OCI-LY7 (cell line): ENCODE data around the gene COL23A1. TPM values are rescaled to one million over a fixed set of nuclear protein-coding genes. Genes with fewer than 3 reads are reported as not detected.

Experiments
- BruUV-seq: library from RNA; stranded (reverse); fragments of 400-500 nt; replicated peaks from 2 replicates; lab custom pipeline; 2021; lab: Mats Ljungman, UMichigan
- CTCF ChIA-PET: fragments of 300-600 bp; sonication (Branson Sonifier 250); formaldehyde crosslinking; loops from one replicate; lab custom pipeline; 2022; ENCODE audit warnings: antibody characterized with exemption; ENCODE audit not compliant: unreplicated experiment; lab: Charles Lee
- POLR2A ChIA-PET: fragments of 300-600 bp; sonication (Branson Sonifier 250); formaldehyde crosslinking; loops from one replicate; lab custom pipeline; 2022; ENCODE audit warnings: antibody characterized with exemption; lab: Charles Lee
- DNase-seq: peaks from one replicate; pipeline ENCODE4 v3.0.0-alpha.2; 2015; ENCODE audit warnings: low spot score
- H2AFZ ChIP-seq: fragments of 200-600 bp; sonication (generic), shearing (Covaris generic); 2 replicates; pipeline ENCODE4 v1.6.1; 2014; ENCODE audit warnings: mild to moderate bottlenecking, antibody characterized with exemption, low read length, moderate library complexity
- H3K27ac ChIP-seq: fragments of 200-600 bp; sonication (generic); 2 replicates; pipeline ENCODE4 v1.5.1; 2014; ENCODE audit warnings: mixed run types, low read depth, mild to moderate bottlenecking, moderate library complexity, low read length, inconsistent platforms; ENCODE audit not compliant: poor library complexity, severe bottlenecking
- H3K36me3 ChIP-seq: fragments of 200-600 bp; sonication (generic); 2 replicates; pipeline ENCODE4 v1.6.1; 2014; ENCODE audit warnings: mild to moderate bottlenecking, antibody characterized with exemption, low read length, moderate library complexity, mixed read lengths; ENCODE audit not compliant: insufficient read depth
- H3K4me1 ChIP-seq: fragments of 200-600 bp; sonication (generic); 2 replicates; pipeline ENCODE4 v1.5.1; 2014; ENCODE audit warnings: mild to moderate bottlenecking, low read length; ENCODE audit not compliant: insufficient read depth, poor library complexity, severe bottlenecking
- H3K4me2 ChIP-seq: fragments of 200-600 bp; sonication (generic); 2 replicates; pipeline ENCODE4 v1.6.1; 2014; ENCODE audit warnings: mild to moderate bottlenecking, low read length
- H3K4me3 ChIP-seq: fragments of 200-600 bp; sonication (generic); 2 replicates; pipeline ENCODE4 v1.5.1; 2014; ENCODE audit warnings: mild to moderate bottlenecking, low read depth, low read length; ENCODE audit not compliant: poor library complexity, severe bottlenecking
- H3K79me2 ChIP-seq: fragments of 200-600 bp; sonication (generic); 2 replicates; pipeline ENCODE4 v1.6.1; 2016; ENCODE audit warnings: low read depth, mild to moderate bottlenecking, low read length, moderate library complexity, mixed read lengths; ENCODE audit not compliant: insufficient read depth
- H3K9me2 ChIP-seq: fragments of 200-600 bp; sonication (generic); 2 replicates; pipeline ENCODE4 v1.6.1; 2016; ENCODE audit warnings: mild to moderate bottlenecking, low read length, mixed read lengths; ENCODE audit not compliant: insufficient read depth
- H3K9me3 ChIP-seq: fragments of 200-600 bp; sonication (generic); 2 replicates; pipeline ENCODE4 v1.6.1; 2014; ENCODE audit warnings: mild to moderate bottlenecking, mixed run types, low read length, mixed read lengths
- H4K20me1 ChIP-seq: fragments of 200-600 bp; sonication (generic); 2 replicates; pipeline ENCODE4 v1.6.1; 2014; ENCODE audit warnings: mild to moderate bottlenecking, antibody characterized with exemption, low read length, moderate library complexity, mixed read lengths; ENCODE audit not compliant: insufficient read depth
- EZH2phosphoT487 ChIP-seq: fragments of 200-600 bp; sonication (generic); IDR thresholded peaks from 2 replicates; pipeline ENCODE4 v1.6.1; 2018; ENCODE audit warnings: low read depth, borderline replicate concordance, mild to moderate bottlenecking, mixed run types, antibody characterized with exemption, low read length, moderate library complexity, mixed read lengths
- intact Hi-C: fragments of 100-400 bp; cut with micrococcal nuclease; formaldehyde crosslinking; loops from one replicate; pipeline ENCODE4 v1.10.0; 2022; ENCODE audit not compliant: unreplicated experiment
- total RNA-seq, 2 experiments: library from RNA; depleted of rRNA in 1 of 2; stranded (reverse); fragments of >200 nt in 1 of 2; shearing (Covaris generic) in 1 of 2; gene quantifications; 2 replicates each; pipeline ENCODE4 v1.2.3, GENCODE V29; 2014 to 2022
- TF ChIP-seq, protein P1 (sequence below): fragments of 200-600 bp; sonication (generic); conservative IDR thresholded peaks from 2 replicates; pipeline ENCODE4 v1.5.1; 2014; ENCODE audit warnings: mild to moderate bottlenecking, antibody characterized with exemption, low read length, moderate library complexity, mixed read lengths

The COL23A1 gene
- total RNA-seq, 2 experiments from 2014 or later, result 0.53 TPM; not detected in 1

DNA sequence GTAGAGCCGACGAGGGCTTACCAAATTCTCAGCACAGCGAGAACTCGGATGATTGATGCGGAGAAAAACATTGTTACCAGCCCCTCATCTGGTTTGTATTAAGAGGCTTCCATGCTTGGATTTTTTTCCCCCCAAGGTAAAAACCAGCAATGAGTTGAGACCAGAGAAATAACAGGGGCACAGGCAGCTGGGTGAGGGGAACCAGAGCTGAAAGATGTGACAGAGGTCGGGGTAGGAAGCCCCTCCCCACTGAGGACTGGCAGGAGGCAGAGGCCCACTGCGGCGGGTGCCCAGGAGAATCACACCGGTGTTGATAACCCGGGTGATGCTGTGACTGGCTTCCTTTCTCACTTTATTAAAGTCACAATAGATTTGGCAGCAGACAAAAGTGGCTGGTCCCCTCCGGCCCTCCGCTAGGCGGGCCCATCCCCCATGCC, 241.1 kb downstream of the COL23A1 start:
- POLR2A ChIA-PET, result no interaction called here
- intact Hi-C loops, result no loop called here
- Histone ChIP-seq H3K27ac (no peak overlapping the region), H3K9me3 (no peaks in the 10 kb centered on the region), H3K4me2 (no peak overlapping the region), H3K4me3 (no peak overlapping the region), H3K36me3 (no peaks in the 10 kb centered on the region), H4K20me1 (no peaks in the 10 kb centered on the region), H3K79me2 (no peaks in the 10 kb centered on the region), H2AFZ (no peak overlapping the region), H3K4me1 (no peaks in the 10 kb centered on the region), H3K9me2 (no peaks in the 10 kb centered on the region)
- BruUV-seq, result no TSS peak
- TF ChIP-seq EZH2phosphoT487, result no peak
- TF ChIP-seq, protein P1, sequence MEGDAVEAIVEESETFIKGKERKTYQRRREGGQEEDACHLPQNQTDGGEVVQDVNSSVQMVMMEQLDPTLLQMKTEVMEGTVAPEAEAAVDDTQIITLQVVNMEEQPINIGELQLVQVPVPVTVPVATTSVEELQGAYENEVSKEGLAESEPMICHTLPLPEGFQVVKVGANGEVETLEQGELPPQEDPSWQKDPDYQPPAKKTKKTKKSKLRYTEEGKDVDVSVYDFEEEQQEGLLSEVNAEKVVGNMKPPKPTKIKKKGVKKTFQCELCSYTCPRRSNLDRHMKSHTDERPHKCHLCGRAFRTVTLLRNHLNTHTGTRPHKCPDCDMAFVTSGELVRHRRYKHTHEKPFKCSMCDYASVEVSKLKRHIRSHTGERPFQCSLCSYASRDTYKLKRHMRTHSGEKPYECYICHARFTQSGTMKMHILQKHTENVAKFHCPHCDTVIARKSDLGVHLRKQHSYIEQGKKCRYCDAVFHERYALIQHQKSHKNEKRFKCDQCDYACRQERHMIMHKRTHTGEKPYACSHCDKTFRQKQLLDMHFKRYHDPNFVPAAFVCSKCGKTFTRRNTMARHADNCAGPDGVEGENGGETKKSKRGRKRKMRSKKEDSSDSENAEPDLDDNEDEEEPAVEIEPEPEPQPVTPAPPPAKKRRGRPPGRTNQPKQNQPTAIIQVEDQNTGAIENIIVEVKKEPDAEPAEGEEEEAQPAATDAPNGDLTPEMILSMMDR, result no peak
- no peak for DNase-seq
- CTCF ChIA-PET, result no interaction called here

DNA sequence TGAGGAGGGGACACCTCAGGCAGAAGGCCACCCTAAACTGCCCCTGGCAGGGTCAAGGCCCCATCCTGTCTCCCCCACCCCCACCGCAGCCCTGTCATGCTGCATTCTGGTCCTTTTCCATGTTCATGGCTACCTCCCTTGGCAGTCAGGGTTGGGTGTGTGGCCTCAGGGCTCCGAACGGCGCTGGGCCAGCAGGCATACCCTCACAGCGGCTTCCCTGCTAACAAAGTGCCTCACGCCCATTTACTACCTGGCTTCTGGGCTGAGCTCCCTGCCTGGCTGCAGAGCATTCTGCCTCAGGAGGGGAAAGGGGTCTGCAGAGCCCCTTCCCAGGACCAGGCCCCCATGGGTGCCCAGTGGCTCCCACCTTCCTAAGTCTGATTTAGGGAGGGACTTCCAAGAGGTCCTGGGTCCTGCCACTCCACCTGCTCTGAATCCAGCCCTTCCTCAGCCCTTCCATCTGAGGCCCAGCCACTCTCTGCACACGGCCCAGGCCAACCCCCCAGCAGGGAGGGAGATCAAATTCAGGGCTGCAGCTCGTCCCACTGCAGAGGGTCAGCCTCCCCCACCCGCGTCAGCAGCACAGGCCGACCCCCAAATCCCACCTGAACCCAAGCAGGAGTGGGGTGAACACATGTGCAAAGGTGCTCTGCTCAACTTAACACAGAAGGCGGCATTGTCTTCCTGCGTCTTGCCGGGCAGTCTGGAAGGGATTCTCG, 241.7 kb downstream of the COL23A1 start:
- intact Hi-C loops, result no loop called here
- ChIA-PET POLR2A (interaction anchor here (0.5 kb wide), 1 partner anchor 44 kb away, joined by 3 read pairs; no protein-coding TSS in a partner anchor), CTCF (no interaction called here)
- Histone ChIP-seq H3K27ac (no peak overlapping the region), H3K4me1 (no peaks in the 10 kb centered on the region), H2AFZ (no peak overlapping the region), H3K79me2 (no peaks in the 10 kb centered on the region), H3K36me3 (no peaks in the 10 kb centered on the region), H4K20me1 (no peaks in the 10 kb centered on the region), H3K9me3 (no peaks in the 10 kb centered on the region), H3K9me2 (no peaks in the 10 kb centered on the region), H3K4me3 (no peak overlapping the region), H3K4me2 (no peak overlapping the region)
- no TSS peak for BruUV-seq
- DNase-seq, result no peak
- TF ChIP-seq EZH2phosphoT487, result no peak
- TF ChIP-seq, protein P1, result no peak

DNA sequence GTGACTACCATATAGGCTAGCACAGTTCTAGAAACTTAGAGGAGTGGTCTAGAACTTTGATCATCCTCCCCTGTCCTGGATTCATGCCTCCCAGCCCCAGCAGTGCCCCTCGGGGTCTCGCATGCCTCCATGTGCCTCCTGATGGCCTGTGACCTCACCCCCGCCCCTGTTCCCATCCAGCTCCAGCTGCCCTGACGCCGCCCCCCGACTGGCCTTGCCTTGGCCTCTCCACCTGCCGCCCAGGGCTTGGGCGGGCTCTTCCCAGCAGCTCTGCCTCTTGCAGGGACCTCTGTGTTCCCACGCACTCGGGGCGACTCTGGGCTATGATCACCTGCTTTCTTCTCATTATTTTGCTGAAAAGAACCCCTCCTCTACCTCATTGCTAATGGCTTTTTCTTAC, 242.2 kb downstream of the COL23A1 start:
- no peak for DNase-seq
- H3K4me2 ChIP-seq, result no peak overlapping the region
- H3K4me1 ChIP-seq, result no peaks in the 10 kb centered on the region
- H3K9me2 ChIP-seq, result no peaks in the 10 kb centered on the region
- H3K4me3 ChIP-seq, result no peak overlapping the region
- CTCF ChIA-PET, result no interaction called here
- no TSS peak for BruUV-seq
- intact Hi-C loops, result no loop called here
- H3K36me3 ChIP-seq, result no peaks in the 10 kb centered on the region
- no peak overlapping the region for H2AFZ ChIP-seq
- no peak overlapping the region for H3K27ac ChIP-seq
- no peak for TF ChIP-seq EZH2phosphoT487
- TF ChIP-seq, protein P1, result no peak
- POLR2A ChIA-PET, result interaction anchor here (0.5 kb wide), 1 partner anchor 43 kb away, joined by 3 read pairs; no protein-coding TSS in a partner anchor
- H3K9me3 ChIP-seq, result no peaks in the 10 kb centered on the region
- H4K20me1 ChIP-seq, result no peaks in the 10 kb centered on the region
- no peaks in the 10 kb centered on the region for H3K79me2 ChIP-seq
